Neural cell (in vitro differentiated cells): ENCODE data around the gene YKT6.

Experiments used
- EZH2 ChIP-seq: fragments of 200-600, 300-800 bp; shearing (Covaris generic), sonication (generic); IDR thresholded peaks from 2 replicates; pipeline ENCODE4 v1.6.1; 2014; ENCODE audit warnings: antibody characterized with exemption, low read length, borderline replicate concordance, mild to moderate bottlenecking; ENCODE audit not compliant: insufficient read depth, poor library complexity, severe bottlenecking
- MXI1 ChIP-seq: fragments of 450-650 bp; conservative IDR thresholded peaks from 2 replicates; pipeline ENCODE4 v1.6.1; 2014; ENCODE audit warnings: antibody characterized with exemption, mild to moderate bottlenecking; ENCODE audit not compliant: poor library complexity, severe bottlenecking
- TF ChIP-seq, protein P1 (sequence below): fragments of 450-650 bp; IDR thresholded peaks from 2 replicates; pipeline ENCODE4 v1.5.1; 2014; ENCODE audit warnings: antibody characterized with exemption, mild to moderate bottlenecking, moderate library complexity; ENCODE audit not compliant: poor library complexity, severe bottlenecking

DNA sequence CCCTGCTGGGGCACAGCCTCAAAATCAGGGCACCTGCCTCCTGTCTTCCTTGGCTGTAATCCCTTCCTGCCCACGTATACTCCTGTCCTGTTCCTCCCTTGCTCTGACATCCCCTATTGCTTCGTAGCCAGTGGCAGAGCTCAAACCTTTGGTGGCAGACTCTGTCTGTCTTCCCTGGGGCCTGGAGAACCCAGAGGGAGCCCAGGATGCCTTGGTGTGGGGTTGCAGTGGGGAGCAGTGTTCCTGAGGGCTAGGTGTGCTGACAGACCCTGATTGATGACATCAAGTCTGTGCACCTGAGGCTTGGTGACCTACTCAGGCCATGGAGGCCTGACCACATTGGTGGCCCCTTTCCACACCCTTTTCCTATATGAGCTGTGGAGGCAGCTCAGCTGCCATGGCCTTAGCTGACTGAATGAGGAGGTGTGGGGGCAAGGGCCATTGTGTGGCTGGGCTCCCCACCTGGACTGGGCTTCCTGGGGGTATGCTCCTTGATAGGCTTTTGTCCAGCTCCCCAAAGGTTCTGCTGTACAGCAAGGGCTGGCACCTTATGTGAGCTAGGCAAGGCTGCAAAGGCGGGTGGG is 6.1 kb upstream of the YKT6 start:
- TF ChIP-seq, protein P1, sequence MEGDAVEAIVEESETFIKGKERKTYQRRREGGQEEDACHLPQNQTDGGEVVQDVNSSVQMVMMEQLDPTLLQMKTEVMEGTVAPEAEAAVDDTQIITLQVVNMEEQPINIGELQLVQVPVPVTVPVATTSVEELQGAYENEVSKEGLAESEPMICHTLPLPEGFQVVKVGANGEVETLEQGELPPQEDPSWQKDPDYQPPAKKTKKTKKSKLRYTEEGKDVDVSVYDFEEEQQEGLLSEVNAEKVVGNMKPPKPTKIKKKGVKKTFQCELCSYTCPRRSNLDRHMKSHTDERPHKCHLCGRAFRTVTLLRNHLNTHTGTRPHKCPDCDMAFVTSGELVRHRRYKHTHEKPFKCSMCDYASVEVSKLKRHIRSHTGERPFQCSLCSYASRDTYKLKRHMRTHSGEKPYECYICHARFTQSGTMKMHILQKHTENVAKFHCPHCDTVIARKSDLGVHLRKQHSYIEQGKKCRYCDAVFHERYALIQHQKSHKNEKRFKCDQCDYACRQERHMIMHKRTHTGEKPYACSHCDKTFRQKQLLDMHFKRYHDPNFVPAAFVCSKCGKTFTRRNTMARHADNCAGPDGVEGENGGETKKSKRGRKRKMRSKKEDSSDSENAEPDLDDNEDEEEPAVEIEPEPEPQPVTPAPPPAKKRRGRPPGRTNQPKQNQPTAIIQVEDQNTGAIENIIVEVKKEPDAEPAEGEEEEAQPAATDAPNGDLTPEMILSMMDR = no peak
- TF ChIP-seq EZH2 (no peak), MXI1 (no peak)
